Fibroblast of skin of abdomen (primary cell): Measurements from ENCODE around the gene NEIL1.
"Not testable (repeated sequence)": the region's sequence is repeated elsewhere in the genome, so short reads cannot be mapped to it uniquely, and the experiment has no call there.

Experiments
- DNase-seq: peaks from one replicate; pipeline ENCODE4 v3.0.0-alpha.2; 2013

NEIL1 gene

GRCh38 chr15:75383986-75384385 is 37.1 kb downstream of the NEIL1 start:
- not testable (repeated sequence) for DNase-seq

DNA sequence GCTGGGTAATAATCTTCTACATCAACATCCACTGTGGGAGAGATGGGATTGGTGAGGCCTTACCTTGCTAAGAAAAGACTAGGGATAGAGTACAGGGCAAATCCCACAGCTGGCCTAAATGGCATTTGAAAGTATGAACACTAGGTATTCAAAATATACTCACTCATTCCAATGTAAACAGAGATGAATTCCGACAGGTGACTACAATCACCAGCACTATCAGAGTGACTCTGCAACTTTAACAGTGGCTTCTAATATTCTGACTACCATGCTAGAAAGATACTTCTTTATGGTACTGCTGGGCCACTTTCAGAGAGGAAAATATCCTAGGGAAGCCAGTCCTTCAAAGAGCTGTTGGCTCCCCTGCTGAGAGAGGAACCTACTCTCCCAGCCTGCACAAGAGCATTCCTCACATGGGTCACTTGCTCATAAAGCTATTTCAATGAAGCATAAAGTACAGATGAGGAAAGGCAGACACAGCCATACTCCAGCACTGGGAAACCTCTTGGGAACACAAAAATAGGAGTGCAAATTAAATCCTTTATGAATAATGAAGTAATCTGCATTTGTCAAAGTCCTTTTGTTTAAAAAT is 43.0 kb downstream of the NEIL1 start:
- no peak for DNase-seq

- peak; percentile 31 for DNase-seq
Measured at GRCh38 chr15:75397494-75397893, 50.7 kb downstream of the NEIL1 start.

DNA sequence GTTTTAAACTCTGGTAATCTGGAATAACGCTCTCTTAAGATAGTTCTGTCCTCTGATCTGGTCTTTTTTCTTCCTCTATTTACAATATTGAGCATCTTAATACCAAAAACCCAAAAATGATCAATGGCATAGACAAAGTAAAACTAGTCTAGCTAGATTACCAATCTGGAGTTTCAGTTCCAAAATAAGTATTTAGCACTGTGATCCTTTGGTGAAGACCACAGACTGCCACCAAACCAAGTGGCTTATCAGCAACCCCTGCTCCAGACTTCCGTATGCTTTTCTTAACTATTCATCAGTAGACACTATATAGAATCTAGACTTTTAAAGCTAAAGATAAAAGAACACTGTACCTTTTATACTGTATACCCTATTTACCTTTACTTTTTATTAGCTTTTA is 57.1 kb downstream of the NEIL1 start:
- DNase-seq = no peak
